ENCODE data around the gene FUCA2.
"Not testable (repeated sequence)": the region's sequence is repeated elsewhere in the genome, so short reads cannot be mapped to it uniquely, and the experiment has no call there.

FUCA2 gene

DNA sequence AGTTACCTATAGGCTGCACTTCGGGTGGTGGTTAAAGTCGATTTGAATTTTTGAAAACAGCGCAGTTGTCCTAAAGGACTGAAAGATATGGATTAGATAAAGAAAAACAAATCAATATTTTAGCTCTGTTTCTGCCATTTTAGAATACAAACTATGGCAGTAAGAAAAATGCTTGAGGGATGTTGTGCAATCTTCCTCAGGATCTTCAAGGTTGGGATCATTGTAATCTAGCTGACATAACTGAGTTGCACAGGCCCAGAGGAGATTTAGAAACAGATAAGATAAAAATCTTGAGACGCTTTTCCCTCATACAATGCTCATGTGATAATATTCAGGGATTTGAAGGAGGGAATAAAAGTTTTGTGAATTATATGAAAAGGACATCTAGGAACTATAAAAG is 60.0 kb downstream of the FUCA2 start:
- H3K4me1 ChIP-seq (ENCODE audit: control insufficient read depth in 1 of 2, insufficient read depth in 2 of 2, low read length in 2 of 2), result peaks cover 7 to 23% of the 10 kb centered on the region in 2 donors
- peak overlapping the region; percentile 85 for H3K27ac ChIP-seq (ENCODE audit: low read length)
- peak overlapping the region; percentile 87 to 91 for H3K4me3 ChIP-seq (ENCODE audit: low read depth in 1 of 2, low read length in 2 of 2)
- no peaks in the 10 kb centered on the region for H3K9me3 ChIP-seq (ENCODE audit: control insufficient read depth in 1 of 2, low read length in 2 of 2)
- H3K27me3 ChIP-seq (ENCODE audit: low read depth, low read length), result no peaks in the 10 kb centered on the region
- no peaks in the 10 kb centered on the region for H3K36me3 ChIP-seq (ENCODE audit: control insufficient read depth in 1 of 2, insufficient read depth in 2 of 2, low read length in 2 of 2)

DNA sequence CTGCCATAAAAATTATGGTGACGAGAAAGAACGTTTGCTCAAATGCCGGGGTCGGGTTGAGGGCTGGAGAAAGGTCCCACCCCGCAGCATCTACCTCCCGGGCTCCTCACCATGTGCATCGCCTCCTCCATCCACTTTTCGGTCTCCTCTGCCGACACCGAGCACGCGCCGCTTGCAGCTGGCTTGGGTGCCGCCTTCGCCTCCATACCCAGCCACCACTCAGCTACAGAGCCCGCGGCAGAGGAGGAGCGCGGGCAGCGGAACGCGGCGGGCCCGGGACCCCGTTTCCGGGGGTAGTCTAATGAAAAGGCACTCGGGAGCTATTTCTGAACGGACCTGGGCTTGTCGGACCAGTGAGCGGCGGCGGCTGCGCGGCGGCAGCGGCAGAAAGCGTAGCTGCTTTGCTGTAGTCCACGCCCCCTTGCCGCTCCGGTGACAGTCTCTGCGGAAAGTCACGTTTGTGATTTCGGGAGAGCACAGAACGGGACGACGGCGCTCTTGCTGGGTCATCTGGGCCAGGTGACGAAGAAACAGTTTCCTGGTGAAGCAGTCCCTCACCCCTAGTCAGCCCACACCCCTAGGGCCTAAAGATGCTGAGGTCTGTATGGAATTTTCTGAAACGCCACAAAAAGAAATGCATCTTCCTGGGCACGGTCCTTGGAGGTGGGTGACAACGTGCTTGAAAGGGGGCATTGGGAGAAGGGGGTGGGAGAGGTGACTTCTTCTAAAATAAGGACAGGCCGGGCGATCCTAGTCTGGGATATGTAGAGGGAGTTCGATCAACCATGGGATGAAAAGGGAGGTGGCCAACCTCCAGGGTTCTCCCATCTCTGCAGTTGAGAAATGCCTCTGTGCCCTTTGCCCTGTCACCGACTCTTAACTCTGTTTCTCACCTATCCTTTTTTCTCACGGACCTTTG is 60.8 kb downstream of the FUCA2 start, which contains the start of the genes ADAT2 and PEX3:
ADAT2 (minus strand) TSS at position 243 of the 919 bp plus-strand sequence; CDS start at position 206, 37 bp downstream.
PEX3 (plus strand) TSS at position 353 of the 919 bp plus-strand sequence; CDS start at position 591, 238 bp downstream.
- peak within 1 kb of the TSS; percentile 87 to 91 for H3K4me3 ChIP-seq (ENCODE audit: low read depth in 1 of 2, low read length in 2 of 2)
- H3K4me1 ChIP-seq (ENCODE audit: control insufficient read depth in 1 of 2, insufficient read depth in 2 of 2, low read length in 2 of 2), result peaks cover 7 to 23% of the 10 kb centered on the region in 2 donors
- H3K9me3 ChIP-seq (ENCODE audit: control insufficient read depth in 1 of 2, low read length in 2 of 2), result no peaks in the 10 kb centered on the region
- H3K27me3 ChIP-seq (ENCODE audit: low read depth, low read length), result no peaks in the 10 kb centered on the region
- no peaks in the 10 kb centered on the region for H3K36me3 ChIP-seq (ENCODE audit: control insufficient read depth in 1 of 2, insufficient read depth in 2 of 2, low read length in 2 of 2)
- peak within 1 kb of the TSS; percentile 85 for H3K27ac ChIP-seq (ENCODE audit: low read length)

DNA sequence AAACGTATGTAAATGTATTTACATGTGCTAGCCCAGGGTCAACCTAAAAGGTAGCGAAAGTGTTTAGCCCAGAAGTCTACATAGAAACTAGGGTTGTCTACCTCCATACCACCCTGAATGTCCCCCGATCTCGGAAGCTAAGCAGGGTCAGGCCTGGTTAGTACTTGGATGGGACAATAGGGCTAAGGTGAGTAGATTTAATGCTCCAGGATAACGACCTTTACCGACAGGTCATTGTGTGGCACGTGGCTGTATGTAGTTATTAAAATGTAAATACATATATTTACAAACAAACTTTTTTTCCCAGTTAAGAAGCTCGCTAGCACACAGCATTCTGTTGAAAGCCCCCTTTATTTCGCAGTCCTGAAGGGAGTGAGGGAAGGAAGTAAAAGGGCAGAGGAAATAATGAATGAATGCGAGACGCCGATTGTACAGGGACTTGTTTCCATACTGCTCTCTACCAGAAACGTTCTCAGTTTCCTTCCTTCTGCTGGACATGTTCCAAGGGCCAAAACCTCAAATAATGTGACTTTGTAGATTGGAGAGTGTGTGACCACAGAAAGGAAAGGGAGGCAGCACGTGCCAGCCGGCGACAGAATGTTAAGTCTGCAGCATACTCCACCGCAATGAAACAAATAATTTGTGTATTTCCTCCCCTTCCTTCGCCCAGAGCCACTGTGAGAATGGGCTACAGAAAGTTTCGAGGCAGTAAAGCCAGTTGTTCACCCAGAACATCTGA is 61.6 kb downstream of the FUCA2 start:
- Histone ChIP-seq H3K4me1 (ENCODE audit: control insufficient read depth in 1 of 2, insufficient read depth in 2 of 2, low read length in 2 of 2) (peaks cover 7 to 23% of the 10 kb centered on the region in 2 donors), H3K4me3 (ENCODE audit: low read depth in 1 of 2, low read length in 2 of 2) (peak overlapping the region; percentile 87 to 91), H3K27me3 (ENCODE audit: low read depth, low read length) (no peaks in the 10 kb centered on the region), H3K36me3 (ENCODE audit: control insufficient read depth in 1 of 2, insufficient read depth in 2 of 2, low read length in 2 of 2) (no peaks in the 10 kb centered on the region), H3K9me3 (ENCODE audit: control insufficient read depth in 1 of 2, low read length in 2 of 2) (no peaks in the 10 kb centered on the region), H3K27ac (ENCODE audit: low read length) (peak overlapping the region; percentile 64)

- no peaks in the 10 kb centered on the region for H3K27me3 ChIP-seq (ENCODE audit: low read depth, low read length)
- peak overlapping the region; percentile 87 to 91 for H3K4me3 ChIP-seq (ENCODE audit: low read depth in 1 of 2, low read length in 2 of 2)
- no peaks in the 10 kb centered on the region for H3K36me3 ChIP-seq (ENCODE audit: control insufficient read depth in 1 of 2, insufficient read depth in 2 of 2, low read length in 2 of 2)
- no peaks in the 10 kb centered on the region for H3K9me3 ChIP-seq (ENCODE audit: control insufficient read depth in 1 of 2, low read length in 2 of 2)
- H3K27ac ChIP-seq (ENCODE audit: low read length), result no peak overlapping the region
- H3K4me1 ChIP-seq (ENCODE audit: control insufficient read depth in 1 of 2, insufficient read depth in 2 of 2, low read length in 2 of 2), result peaks cover 7 to 23% of the 10 kb centered on the region in 2 donors
These were observed 62.3 kb downstream of the FUCA2 start for GRCh38 chr6:143449082-143449713.

GRCh38 chr6:143447865-143448264 is 63.7 kb downstream of the FUCA2 start:
- not testable (repeated sequence) for H3K4me3 ChIP-seq (ENCODE audit: low read depth in 1 of 2, low read length in 2 of 2); H3K27ac ChIP-seq (ENCODE audit: low read length); H3K27me3 ChIP-seq (ENCODE audit: low read depth, low read length); H3K9me3 ChIP-seq (ENCODE audit: control insufficient read depth in 1 of 2, low read length in 2 of 2); H3K36me3 ChIP-seq (ENCODE audit: control insufficient read depth in 1 of 2, insufficient read depth in 2 of 2, low read length in 2 of 2)
- peaks cover 7 to 23% of the 10 kb centered on the region in 2 donors for H3K4me1 ChIP-seq (ENCODE audit: control insufficient read depth in 1 of 2, insufficient read depth in 2 of 2, low read length in 2 of 2)
